ENCODE data around the gene PATJ. TPM values are rescaled to one million over a fixed set of nuclear protein-coding genes. Genes with fewer than 3 reads are reported as not detected.

Gene PATJ
- total RNA-seq, 1 experiment from 2014 or later: 28.7 TPM

DNA sequence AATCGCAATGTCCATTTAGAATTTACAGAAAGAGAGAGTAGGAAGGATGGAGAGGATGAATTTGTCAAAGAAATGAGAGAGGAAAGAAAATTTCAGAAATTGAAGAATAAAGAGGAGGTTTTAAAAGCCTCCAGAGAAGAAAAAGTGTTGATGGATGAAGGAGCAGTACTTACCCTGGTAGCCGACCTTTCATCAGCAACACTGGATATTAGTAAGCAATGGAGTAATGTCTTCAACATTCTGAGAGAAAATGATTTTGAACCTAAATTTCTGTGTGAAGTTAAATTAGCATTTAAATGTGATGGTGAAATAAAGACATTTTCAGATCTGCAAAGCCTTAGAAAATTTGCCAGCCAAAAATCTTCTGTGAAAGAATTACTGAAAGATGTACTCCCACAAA is 464.9 kb downstream of the PATJ start:
- ChIA-PET POLR2A (ENCODE audit: unreplicated experiment) (no interaction called here), CTCF (no interaction called here)
- H4K20me1 ChIP-seq (ENCODE audit: low read length): no peaks in the 10 kb centered on the region
- TF ChIP-seq, protein P1, sequence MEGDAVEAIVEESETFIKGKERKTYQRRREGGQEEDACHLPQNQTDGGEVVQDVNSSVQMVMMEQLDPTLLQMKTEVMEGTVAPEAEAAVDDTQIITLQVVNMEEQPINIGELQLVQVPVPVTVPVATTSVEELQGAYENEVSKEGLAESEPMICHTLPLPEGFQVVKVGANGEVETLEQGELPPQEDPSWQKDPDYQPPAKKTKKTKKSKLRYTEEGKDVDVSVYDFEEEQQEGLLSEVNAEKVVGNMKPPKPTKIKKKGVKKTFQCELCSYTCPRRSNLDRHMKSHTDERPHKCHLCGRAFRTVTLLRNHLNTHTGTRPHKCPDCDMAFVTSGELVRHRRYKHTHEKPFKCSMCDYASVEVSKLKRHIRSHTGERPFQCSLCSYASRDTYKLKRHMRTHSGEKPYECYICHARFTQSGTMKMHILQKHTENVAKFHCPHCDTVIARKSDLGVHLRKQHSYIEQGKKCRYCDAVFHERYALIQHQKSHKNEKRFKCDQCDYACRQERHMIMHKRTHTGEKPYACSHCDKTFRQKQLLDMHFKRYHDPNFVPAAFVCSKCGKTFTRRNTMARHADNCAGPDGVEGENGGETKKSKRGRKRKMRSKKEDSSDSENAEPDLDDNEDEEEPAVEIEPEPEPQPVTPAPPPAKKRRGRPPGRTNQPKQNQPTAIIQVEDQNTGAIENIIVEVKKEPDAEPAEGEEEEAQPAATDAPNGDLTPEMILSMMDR (conservative IDR thresholded peaks at IDR 0.05; ENCODE audit: low read depth, low read length): no peak
- TF ChIP-seq EZH2 (IDR thresholded peaks at IDR 0.05; ENCODE audit: low read length, unreplicated experiment): no peak
- no peak for TF ChIP-seq EZH2phosphoT487 (IDR thresholded peaks at IDR 0.05; ENCODE audit: borderline replicate concordance, low read length)
- H2AFZ ChIP-seq (ENCODE audit: low read length): no peak overlapping the region
- no peaks in the 10 kb centered on the region for H3K9me2 ChIP-seq (replicated peaks; ENCODE audit: low read length)
- no peaks in the 10 kb centered on the region for H3K27me3 ChIP-seq (ENCODE audit: low read length)
- no peak overlapping the region for H3K4me3 ChIP-seq (ENCODE audit: low read length)
- DNase-seq: no peak
- peaks cover 10% of the 10 kb centered on the region for H3K4me1 ChIP-seq (ENCODE audit: insufficient read depth, low read length)
- no peak for ATAC-seq
- no peaks in the 10 kb centered on the region for H3K36me3 ChIP-seq (ENCODE audit: low read depth, low read length)
- no peaks in the 10 kb centered on the region for H3K79me2 ChIP-seq (ENCODE audit: low read length)
- H3K4me2 ChIP-seq (ENCODE audit: low read length): no peak overlapping the region
- intact Hi-C loops (cut with micrococcal nuclease): no loop called here
- H3K27ac ChIP-seq (ENCODE audit: low read length): no peak overlapping the region
- H3K9me3 ChIP-seq (ENCODE audit: low read length): peaks cover 9% of the 10 kb centered on the region; the same call in 1 of the 2 replicates
- no peak overlapping the region for H3K9ac ChIP-seq (ENCODE audit: low read length)
- H3F3A ChIP-seq (ENCODE audit: low read length, unreplicated experiment): no peaks in the 10 kb centered on the region
- no TSS peak for BruUV-seq (replicated peaks)

- DNase-seq (no peak), ATAC-seq (no peak)
- Histone ChIP-seq H2AFZ (ENCODE audit: low read length) (no peak overlapping the region), H3K27me3 (ENCODE audit: low read length) (no peaks in the 10 kb centered on the region), H3K4me1 (ENCODE audit: insufficient read depth, low read length) (peaks cover 10% of the 10 kb centered on the region), H3K4me3 (ENCODE audit: low read length) (no peak overlapping the region), H3K27ac (ENCODE audit: low read length) (no peak overlapping the region), H3F3A (ENCODE audit: low read length, unreplicated experiment) (no peaks in the 10 kb centered on the region), H3K36me3 (ENCODE audit: low read depth, low read length) (no peaks in the 10 kb centered on the region), H3K9ac (ENCODE audit: low read length) (no peak overlapping the region), H4K20me1 (ENCODE audit: low read length) (no peaks in the 10 kb centered on the region), H3K4me2 (ENCODE audit: low read length) (no peak overlapping the region), H3K79me2 (ENCODE audit: low read length) (no peaks in the 10 kb centered on the region), H3K9me2 (replicated peaks; ENCODE audit: low read length) (no peaks in the 10 kb centered on the region), H3K9me3 (ENCODE audit: low read length) (peaks cover 9% of the 10 kb centered on the region; the same call in 1 of the 2 replicates)
- POLR2A ChIA-PET (ENCODE audit: unreplicated experiment): no interaction called here
- no TSS peak for BruUV-seq (replicated peaks)
- intact Hi-C loops (cut with micrococcal nuclease): no loop called here
- no peak for TF ChIP-seq EZH2phosphoT487 (IDR thresholded peaks at IDR 0.05; ENCODE audit: borderline replicate concordance, low read length)
- CTCF ChIA-PET: no interaction called here
These were observed 465.8 kb downstream of the PATJ start for GRCh38 chr1:62208087-62208486.

GRCh38 chr1:62208970-62209369 is 466.7 kb downstream of the PATJ start:
- H3K4me2 ChIP-seq (ENCODE audit: low read length): no peak overlapping the region
- H3K4me3 ChIP-seq (ENCODE audit: low read length): no peak overlapping the region
- H3K9ac ChIP-seq (ENCODE audit: low read length): no peak overlapping the region
- H3K4me1 ChIP-seq (ENCODE audit: insufficient read depth, low read length): peaks cover 10% of the 10 kb centered on the region
- no peaks in the 10 kb centered on the region for H3K79me2 ChIP-seq (ENCODE audit: low read length)
- no peaks in the 10 kb centered on the region for H3K27me3 ChIP-seq (ENCODE audit: low read length)
- no peaks in the 10 kb centered on the region for H4K20me1 ChIP-seq (ENCODE audit: low read length)
- ChIA-PET CTCF (no interaction called here), POLR2A (ENCODE audit: unreplicated experiment) (no interaction called here)
- TF ChIP-seq, protein P1 (conservative IDR thresholded peaks at IDR 0.05; ENCODE audit: low read depth, low read length): no peak
- TF ChIP-seq EZH2phosphoT487 (IDR thresholded peaks at IDR 0.05; ENCODE audit: borderline replicate concordance, low read length) (no peak), EZH2 (IDR thresholded peaks at IDR 0.05; ENCODE audit: low read length, unreplicated experiment) (no peak)
- H3K9me3 ChIP-seq (ENCODE audit: low read length): peaks cover 9% of the 10 kb centered on the region; the same call in 1 of the 2 replicates
- H3K9me2 ChIP-seq (replicated peaks; ENCODE audit: low read length): no peaks in the 10 kb centered on the region
- H3K27ac ChIP-seq (ENCODE audit: low read length): no peak overlapping the region
- H2AFZ ChIP-seq (ENCODE audit: low read length): no peak overlapping the region
- ATAC-seq: no peak
- no peaks in the 10 kb centered on the region for H3F3A ChIP-seq (ENCODE audit: low read length, unreplicated experiment)
- H3K36me3 ChIP-seq (ENCODE audit: low read depth, low read length): no peaks in the 10 kb centered on the region
- no TSS peak for BruUV-seq (replicated peaks)
- no peak for DNase-seq
- intact Hi-C loops (cut with micrococcal nuclease): no loop called here
